COLO829 (cell line): ENCODE data around the gene MYO1C.

Experiments used
- DNase-seq: peaks from one replicate; pipeline ENCODE4 v3.0.0; 2012; ENCODE audit warnings: low spot score

MYO1C gene

GRCh38 chr17:1485423-1486376 is 6.8 kb downstream of the MYO1C start:
- no peak for DNase-seq

DNA sequence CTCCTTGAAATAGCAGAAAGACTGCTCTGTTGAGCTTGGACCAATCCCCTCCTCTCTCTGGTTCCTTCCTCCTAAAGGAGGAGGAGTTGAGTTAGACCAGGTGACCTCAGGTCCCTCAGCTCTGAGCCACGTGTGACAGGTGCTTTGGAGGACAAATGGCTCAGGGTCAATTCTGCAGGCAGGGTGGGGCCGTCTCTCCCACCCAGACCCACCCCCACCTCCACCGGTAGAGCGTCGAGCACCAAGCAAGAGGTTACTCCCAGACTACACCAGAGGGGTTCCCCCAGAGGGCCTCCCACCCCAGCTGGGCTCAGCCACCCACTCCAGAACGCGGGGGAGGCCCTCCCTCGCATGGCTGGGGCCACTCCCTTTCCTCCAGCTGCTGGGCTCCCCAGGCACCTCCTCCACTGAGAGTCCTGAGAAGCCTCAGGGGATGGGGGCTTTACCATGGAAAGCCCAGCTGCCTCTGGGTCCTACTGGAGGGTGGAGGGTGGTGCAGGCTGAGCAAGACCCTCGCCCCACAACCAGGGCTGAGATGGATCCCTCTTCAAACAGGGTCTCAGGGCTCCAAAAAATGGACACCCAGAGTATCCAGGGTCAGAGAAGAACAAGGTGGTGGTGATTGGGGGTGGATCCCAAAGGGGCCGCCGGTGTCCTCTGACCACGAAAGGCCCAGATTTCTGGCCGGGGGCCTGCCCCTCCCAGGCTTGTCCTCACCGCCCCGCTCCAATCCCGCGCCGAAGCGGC is 7.6 kb downstream of the MYO1C start:
- DNase-seq: no peak

GRCh38 chr17:1484060-1484535 is 8.4 kb downstream of the MYO1C start:
- DNase-seq: no peak

GRCh38 chr17:1482680-1483079 is 9.8 kb downstream of the MYO1C start:
- no peak for DNase-seq

GRCh38 chr17:1481736-1482135 is 10.8 kb downstream of the MYO1C start:
- DNase-seq: no peak

DNA sequence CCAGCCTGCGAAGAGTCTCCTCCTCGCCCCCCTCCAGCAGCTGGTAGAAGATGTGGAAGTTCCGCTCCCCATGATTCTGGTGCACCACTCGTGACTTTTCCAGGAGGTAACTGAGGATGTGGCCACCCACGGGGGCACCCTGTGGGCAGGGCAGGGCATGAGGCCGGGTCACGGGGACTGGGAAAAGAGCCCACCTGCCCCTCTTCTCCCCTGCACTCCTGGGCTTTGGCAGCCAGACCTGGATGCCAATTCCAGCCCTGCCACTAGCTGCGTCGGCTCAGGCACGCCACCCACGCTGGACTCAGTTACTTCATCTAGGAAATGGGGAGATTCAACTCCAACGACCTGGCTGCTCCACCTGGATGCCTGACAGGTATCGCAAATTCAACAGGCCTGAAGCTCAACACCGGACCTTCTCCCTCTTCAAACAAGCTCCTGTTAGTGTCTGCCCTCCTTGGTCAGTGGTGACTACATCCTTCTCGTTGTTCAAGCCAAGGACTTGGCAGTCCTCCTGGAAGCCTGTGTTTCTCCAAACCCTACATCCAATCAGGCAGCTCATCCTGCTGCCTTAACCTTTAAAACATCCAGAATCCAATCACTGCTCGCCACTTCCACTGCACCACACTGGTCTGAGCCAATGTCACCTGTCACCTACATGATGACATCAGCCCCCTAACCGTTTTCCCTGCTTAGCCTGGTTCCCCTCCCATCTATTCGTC is 11.6 kb downstream of the MYO1C start:
- DNase-seq: no peak

DNA sequence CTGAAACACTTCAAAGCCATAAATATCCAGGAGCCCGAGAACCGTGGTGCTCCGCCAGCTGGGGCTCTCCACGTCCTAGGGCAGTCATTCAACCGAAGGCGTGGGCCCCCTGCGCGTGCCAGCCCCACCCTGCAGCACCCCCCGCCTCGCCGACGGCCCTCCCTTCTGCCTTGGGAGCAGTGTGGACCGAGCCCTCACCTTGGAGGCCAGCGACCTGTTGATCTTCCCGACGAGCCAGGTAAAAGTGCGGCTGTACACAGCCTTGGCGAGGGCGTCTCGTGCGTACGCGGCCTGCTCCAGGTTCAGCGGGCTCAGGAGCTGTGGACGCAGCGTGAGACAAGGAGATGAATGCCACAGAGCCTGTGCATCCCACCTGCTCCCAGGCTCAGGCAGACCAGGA is 14.1 kb downstream of the MYO1C start:
- no peak for DNase-seq

DNA sequence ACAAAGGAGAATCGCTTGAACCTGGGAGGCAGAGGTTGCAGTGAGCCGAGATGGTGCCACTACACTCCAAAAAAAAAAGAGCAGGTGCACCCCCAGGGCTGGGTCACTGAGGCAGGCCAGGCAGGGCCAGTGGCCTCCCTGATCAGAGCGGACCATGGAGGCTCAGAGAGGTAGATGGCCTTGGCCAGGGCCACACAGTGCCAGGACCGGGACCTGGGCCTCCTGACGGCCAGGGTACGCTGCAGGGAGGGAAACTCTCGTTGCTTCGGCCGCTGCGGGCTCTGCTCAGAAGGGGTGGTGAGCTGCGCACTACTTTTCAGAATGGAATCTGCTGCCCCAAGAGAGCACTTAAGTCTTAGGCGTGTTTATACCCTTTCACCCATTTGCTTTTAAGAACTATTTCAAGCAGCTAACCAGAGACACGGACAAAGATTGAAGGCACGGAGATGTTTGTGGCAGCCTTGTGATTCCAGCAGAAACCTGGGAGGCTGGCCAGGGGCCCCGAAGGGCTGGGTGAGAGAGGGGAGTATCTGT is 17.1 kb downstream of the MYO1C start:
- DNase-seq: no peak

DNA sequence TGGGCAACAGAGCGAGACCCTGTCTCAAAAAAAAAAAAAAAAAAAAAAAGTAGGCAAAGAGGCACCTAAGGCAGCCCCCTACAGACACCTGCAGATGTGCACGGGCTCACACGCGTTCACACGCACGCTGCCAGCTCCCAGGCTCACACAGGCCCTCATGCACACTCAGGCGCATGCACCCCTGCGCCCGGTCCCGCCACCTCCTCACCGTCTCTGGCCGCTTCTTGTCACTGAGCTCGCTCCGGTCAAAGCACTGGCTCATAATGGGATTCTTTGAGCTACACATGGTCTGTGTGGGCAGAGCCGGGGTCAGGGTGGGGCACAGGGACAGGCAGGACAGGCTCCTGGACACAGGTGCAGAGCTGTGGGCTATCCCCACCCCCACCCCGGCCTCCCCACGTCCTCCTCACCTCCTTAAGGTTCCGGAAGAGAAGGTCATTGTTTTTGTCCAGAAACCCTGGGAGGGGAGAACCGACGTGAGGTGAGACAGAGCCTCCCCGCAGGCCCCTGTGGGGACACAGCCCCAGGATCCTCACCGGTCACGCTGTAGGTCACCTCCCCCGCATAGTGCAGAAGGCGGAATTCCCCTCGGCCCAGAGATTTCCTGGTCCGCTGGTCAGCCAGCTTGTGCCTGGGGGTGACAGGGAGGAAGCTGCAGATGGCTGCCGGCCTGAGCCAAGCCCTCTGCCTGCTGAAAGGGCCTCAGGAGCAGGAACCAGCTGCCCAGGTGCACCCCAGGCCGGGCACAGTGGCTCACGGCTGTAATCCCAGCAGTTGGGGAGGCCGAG is 17.9 kb downstream of the MYO1C start:
- DNase-seq: no peak

- DNase-seq: no peak
Measured at GRCh38 chr17:1473841-1474240, 18.6 kb downstream of the MYO1C start.

- no peak for DNase-seq
Measured at GRCh38 chr17:1473170-1473569, 19.3 kb downstream of the MYO1C start.

DNA sequence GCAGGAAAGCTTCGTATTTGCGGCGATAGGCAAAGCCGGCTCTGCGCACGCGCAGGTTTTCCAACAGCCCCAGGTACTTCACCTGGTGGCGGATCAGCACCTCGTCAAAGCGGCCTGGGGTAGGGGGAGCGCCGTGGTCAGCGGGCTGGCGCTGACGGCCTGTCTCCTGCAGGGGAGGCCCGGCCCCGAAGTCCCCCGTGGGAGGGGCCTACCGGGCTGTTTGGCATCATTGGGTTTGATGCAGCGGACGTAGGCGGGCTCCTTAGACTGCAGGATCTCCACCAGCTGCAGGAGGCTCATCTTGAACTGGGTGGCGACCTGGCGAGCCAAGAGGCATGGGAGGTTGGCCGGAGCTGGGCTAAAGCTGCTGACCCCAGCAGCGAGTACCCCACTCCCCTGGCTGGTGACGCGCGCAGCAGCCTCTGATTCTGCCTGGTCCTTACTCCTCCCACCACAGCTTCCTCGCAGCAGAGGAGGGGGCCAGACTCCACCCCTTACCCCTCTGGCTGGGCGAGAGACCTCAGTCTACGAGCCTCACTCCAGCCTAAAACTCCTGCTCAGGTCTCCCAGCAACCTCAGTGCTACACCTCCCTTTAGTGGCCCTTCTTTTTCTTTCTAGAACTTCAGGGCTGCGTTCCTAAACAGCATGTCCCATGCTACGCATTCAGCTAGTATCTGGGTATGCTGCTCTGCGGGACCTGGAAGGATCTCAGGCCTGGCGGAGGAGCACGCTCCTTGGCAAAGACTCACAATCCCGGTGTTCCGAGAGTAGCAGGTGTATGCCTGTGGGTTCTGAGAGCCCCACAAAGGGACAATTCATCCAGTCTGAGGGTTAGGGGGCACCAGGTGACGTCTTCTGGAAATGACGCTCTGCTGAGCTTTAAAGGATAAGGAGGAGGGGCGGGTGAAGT is 20.3 kb downstream of the MYO1C start:
- no peak for DNase-seq

- no peak for DNase-seq
Measured at GRCh38 chr17:1471490-1471889, 21.0 kb downstream of the MYO1C start.

- DNase-seq: no peak
Measured at GRCh38 chr17:1470755-1471462, 21.6 kb downstream of the MYO1C start.

- DNase-seq: no peak
Measured at GRCh38 chr17:1470071-1470754, 22.3 kb downstream of the MYO1C start.

DNA sequence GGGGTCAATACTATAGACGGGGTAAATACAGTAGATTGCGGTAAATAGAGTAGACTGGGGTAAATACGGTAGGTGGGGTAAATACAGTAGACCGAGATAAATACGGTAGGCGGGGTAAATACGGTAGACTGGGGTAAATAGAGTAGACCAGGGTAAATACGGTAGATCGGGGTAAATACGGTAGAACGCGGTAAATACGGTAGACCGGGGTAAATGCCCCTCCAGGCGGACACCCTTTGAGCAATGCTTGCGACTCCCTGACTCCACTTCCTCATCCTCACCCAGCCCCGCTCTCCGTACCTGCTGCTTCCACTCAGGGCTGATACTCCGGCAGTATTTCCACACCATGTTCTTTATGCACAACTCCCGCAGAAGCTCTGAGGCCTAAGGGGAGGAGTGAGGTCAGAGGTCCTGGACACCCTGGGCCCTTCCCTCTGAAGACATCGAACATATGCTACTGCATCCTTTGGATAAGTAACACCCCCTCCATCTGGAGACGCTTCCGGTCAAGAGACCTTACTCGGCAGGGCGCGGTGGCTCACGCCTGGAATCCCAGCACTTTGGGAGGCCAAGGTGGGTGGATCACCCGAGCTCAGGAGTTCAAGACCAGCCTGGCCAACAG is 23.1 kb downstream of the MYO1C start:
- no peak for DNase-seq

- DNase-seq: no peak
Measured at GRCh38 chr17:1467898-1468492, 24.5 kb downstream of the MYO1C start.

- no peak for DNase-seq
Measured at GRCh38 chr17:1467258-1467657, 25.2 kb downstream of the MYO1C start.
